ENCODE data around the gene SLC38A9.
A peak's percentile ranks its signal among the peaks of the same experiment; 100 is the strongest.
"Not testable (repeated sequence)": the region's sequence is repeated elsewhere in the genome, so short reads cannot be mapped to it uniquely, and the experiment has no call there.

SLC38A9 gene

DNA sequence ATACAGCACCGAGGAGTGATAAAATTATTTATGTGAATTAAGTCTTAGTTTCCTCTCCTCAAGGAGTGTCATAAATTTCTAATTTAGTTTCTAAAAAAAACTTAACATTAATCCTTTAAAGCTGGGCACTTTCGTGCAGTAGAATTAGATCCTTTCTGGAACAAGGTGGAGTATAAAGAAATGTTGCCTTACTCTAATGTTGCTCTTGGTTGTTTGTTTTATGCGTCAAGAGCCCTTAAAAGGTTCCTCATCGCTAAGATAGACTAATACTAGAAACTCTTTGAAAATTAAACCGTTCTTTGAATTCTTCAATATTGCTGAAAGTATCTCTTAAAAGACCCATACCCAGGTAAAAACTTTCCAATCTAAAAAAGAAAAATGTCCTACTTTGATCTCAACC lies 93.8 kb downstream of the SLC38A9 start:
- H3K27ac Mint-ChIP-seq: no peak overlapping the region
- no peaks in the 10 kb centered on the region for H3K27me3 Mint-ChIP-seq
- peaks cover 3% of the 10 kb centered on the region for H3K36me3 Mint-ChIP-seq
- no peaks in the 10 kb centered on the region for H3K4me1 Mint-ChIP-seq
- H3K4me3 Mint-ChIP-seq: no peak overlapping the region
- no peaks in the 10 kb centered on the region for H3K9me3 Mint-ChIP-seq

DNA sequence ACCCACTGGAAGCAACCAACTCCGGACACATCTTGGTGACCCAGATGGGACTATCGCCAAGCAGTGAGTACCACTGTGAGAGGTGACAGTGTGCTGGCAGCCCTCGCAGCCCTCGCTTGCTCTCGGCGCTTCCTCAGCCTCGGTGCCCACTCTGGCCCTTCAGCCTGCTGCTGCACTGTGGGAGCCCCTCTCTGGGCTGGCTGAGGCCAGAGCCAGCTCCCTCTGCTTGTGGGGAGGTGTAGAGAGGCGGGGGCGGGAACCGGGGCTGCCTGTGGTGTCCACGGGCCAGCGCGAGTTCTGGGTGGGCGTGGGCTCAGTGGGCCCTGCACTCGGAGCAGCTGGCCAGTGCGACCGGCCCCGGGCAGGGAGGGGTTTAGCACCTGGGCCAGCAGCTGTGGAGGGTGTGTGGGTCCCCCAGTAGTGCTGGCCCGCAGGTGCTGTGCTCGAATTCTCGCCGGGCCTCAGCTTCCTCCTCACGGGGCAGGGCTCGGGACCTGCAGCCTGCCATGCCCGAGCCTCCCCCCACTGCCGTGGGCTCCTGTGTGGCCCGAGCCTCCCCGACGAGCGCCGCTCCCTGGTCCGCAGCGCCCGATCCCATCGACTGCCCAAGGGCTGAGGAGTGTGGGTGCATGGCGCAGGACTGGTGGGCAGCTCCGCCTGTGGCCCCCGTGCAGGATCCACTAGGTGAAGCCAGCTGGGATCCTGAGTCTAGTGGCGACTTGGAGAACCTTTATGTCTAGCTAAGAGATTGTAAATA lies 98.8 kb downstream of the SLC38A9 start:
- Mint-ChIP-seq H3K27me3 (no peaks in the 10 kb centered on the region), H3K4me1 (no peaks in the 10 kb centered on the region), H3K36me3 (peaks cover 3% of the 10 kb centered on the region), H3K9me3 (no peaks in the 10 kb centered on the region), H3K4me3 (no peak overlapping the region), H3K27ac (no peak overlapping the region)

DNA sequence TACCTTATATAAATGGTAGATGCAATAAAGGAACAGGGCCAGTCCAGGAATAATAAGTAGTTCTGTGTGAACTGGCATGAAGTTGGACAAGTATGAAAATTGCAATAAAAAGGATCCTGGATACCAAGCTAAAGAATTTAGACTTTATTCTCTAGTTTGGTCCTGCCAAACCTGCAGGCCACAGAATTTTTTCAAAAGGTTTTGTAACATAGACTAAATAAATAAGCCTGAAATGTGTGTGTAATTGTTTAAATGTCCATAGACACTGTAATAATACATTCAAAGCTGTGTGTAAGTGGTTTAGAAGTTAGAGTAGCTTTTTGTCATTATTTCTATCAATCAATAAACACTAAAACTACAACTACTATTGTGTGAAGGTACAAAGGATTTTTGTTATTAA lies 101.6 kb downstream of the SLC38A9 start:
- Mint-ChIP-seq H3K4me3 (no peak overlapping the region), H3K9me3 (no peaks in the 10 kb centered on the region), H3K27me3 (no peaks in the 10 kb centered on the region), H3K36me3 (peaks cover 3% of the 10 kb centered on the region), H3K4me1 (no peaks in the 10 kb centered on the region), H3K27ac (no peak overlapping the region)

DNA sequence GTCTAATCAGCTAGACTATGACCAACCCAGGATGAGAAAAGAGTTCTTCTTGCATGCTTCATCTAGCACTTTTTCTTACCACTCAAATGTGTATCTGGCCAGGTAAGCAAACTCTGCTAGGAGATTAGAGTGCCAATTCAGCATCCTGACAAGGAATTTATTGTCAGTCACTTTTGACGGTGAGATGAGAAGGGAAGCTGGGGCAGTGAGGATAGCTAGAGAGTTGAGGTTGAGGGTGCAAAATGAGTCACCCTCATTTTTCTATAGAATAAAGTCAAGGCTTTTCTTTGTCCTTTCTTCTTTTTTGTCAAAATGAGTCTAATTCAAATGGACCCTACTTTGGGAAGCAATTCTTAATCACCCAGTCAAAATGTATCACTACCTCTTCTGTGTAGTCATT lies 102.7 kb downstream of the SLC38A9 start:
- no peaks in the 10 kb centered on the region for H3K27me3 Mint-ChIP-seq
- H3K36me3 Mint-ChIP-seq: peaks cover under 1% of the 10 kb centered on the region
- no peak overlapping the region for H3K27ac Mint-ChIP-seq
- H3K4me1 Mint-ChIP-seq: no peaks in the 10 kb centered on the region
- no peaks in the 10 kb centered on the region for H3K9me3 Mint-ChIP-seq
- H3K4me3 Mint-ChIP-seq: no peak overlapping the region

DNA sequence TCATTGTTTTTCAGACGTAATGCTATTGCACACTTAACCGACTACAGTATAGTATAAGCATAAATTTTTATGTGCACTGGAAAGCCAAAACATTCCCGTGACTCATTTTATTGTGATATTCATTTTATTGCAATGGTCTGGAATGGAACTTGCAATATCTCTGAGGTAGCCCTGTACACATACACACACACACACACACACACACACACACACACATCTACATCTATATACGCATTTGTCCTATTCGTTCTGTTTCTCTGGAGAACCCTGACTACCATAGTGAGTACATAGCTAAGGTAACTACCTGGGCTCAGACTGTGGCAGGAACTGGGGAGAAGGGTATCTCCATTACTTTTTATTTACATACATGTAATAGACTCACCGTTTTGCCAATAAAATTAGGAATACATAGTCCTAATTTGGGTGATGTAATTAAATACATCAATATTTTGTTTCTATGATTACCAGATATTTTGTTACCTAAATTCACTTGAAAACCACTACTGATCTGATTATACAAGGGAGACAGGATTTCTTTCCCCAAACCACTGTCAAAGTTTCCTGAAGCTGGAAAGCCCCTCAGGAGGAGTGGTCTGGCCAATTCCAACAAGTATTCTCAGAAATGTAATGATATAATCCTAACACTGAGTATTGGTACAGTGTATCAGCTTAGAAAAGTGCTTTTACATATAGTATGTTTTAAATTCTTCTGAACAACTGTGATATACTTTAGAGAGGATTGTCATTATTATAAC lies 103.4 kb downstream of the SLC38A9 start:
- no peaks in the 10 kb centered on the region for H3K9me3 Mint-ChIP-seq
- no peaks in the 10 kb centered on the region for H3K4me1 Mint-ChIP-seq
- H3K27me3 Mint-ChIP-seq: no peaks in the 10 kb centered on the region
- no peak overlapping the region for H3K27ac Mint-ChIP-seq
- H3K4me3 Mint-ChIP-seq: no peak overlapping the region
- H3K36me3 Mint-ChIP-seq: no peaks in the 10 kb centered on the region

DNA sequence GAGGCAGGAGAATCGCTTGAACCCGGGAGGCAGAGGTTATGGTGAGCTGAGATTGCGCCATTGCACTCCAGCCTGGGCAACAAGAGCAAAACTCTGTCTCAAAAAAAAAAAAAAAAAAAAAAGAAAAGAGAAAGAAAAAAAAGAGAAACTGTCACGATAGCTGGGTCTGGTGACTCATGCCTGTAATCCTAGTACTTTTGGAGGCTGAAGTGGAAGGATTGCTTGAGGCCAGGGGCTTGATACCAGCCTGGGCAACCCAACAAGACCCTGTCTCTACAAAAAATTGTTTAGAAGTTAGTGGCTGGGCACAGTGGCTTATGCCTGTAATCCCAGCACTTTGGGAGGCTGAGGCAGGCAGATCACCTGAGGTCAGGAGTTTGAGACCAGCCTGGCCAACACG lies 104.8 kb downstream of the SLC38A9 start:
- not testable (repeated sequence) for H3K4me3 Mint-ChIP-seq, H3K9me3 Mint-ChIP-seq, H3K27me3 Mint-ChIP-seq, H3K36me3 Mint-ChIP-seq, H3K27ac Mint-ChIP-seq, H3K4me1 Mint-ChIP-seq

DNA sequence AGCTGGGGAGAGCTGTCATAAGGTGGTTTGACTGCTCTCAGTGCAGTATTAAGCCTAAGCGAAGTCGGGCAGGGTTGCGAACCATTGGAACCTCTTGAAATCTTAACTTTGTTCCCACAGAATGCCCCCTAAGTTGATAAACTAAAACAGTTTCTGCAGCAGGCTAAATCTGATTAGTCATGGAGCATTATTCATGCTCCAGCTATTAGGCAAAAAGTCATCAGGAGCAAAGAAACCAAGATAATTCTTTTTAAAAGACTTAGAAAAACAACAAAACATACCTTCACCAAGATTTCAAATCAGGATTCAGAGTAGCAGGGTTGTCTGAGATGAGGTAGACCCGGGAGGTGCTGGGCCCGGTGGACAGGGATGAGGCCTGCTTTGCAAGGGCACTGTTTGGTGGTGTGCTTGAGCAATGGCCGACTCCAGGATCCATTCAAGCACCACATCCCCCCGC lies 107.5 kb downstream of the SLC38A9 start:
- Mint-ChIP-seq H3K36me3 (no peaks in the 10 kb centered on the region), H3K4me1 (peaks cover 22% of the 10 kb centered on the region)

DNA sequence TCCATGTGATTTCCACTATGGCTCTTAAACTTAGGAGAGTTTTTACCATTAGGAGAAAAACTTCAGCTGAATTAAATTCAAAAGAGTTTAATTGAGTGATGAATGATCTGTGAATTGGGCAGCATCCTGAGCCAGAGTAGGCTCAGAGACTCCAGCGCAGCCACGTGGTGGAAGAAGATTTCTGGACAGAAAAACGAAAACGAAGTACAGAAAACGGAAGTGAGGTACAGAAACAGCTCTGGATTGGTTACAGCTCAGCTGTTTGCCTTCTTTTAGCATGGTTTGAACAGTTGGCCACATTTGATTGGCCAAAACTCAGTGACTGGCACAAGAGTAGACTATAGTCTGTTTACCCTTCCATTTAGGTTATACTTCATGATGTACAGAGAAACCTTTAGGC lies 108.2 kb downstream of the SLC38A9 start:
- peaks cover 23% of the 10 kb centered on the region for H3K4me1 Mint-ChIP-seq
- H3K27me3 Mint-ChIP-seq: no peaks in the 10 kb centered on the region
- H3K9me3 Mint-ChIP-seq: no peaks in the 10 kb centered on the region
- H3K36me3 Mint-ChIP-seq: no peaks in the 10 kb centered on the region
- no peak overlapping the region for H3K4me3 Mint-ChIP-seq
- H3K27ac Mint-ChIP-seq: no peak overlapping the region

More for the DNA sequence above, 107.5 kb downstream of the SLC38A9 start:
- Mint-ChIP-seq H3K4me3 (no peak overlapping the region), H3K27me3 (no peaks in the 10 kb centered on the region), H3K27ac (no peak overlapping the region), H3K9me3 (no peaks in the 10 kb centered on the region)

DNA sequence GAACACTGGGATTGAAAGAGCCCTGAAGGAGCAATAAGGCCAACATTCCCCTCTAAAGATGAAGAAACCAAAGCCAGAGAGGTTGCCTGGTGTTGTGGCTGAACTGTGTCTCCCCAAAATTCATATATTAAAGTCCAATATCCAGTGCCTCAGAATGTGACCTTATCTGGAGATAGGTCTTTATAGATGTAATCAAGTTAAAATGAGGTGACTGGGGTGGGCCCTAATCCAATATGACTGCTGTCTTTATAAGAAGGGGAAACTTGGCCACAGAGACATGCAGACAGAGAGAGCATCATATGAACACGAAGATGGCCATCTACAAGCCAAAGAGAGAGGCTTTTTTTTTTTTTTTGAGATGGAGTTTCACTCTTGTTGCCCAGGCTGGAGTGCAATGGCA lies 110.5 kb downstream of the SLC38A9 start:
- H3K36me3 Mint-ChIP-seq: no peaks in the 10 kb centered on the region
- no peaks in the 10 kb centered on the region for H3K27me3 Mint-ChIP-seq

DNA sequence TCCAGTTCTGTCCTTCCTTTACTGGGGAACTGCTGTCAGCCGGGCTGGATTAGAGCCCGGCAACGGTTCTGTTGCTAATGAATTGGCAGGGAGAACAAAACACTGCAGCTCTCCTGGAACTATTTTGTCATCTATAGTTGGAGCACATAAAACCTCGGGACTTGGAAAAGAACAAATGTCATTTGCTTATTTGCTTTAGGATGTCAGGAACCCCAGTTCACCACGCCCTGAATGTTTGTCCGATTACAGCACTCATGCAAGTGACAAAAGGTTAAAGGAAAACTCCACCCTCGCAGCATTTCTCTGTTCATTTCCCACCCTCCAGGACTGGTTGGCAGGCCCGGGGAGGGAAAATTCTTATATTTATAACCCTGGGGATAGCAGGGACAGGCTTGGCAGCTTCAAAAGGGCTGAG lies 110.9 kb downstream of the SLC38A9 start:
- H3K27ac Mint-ChIP-seq: peak overlapping the region; percentile 25
- H3K4me3 Mint-ChIP-seq: peak overlapping the region; percentile 60
- H3K4me1 Mint-ChIP-seq: peaks cover 23% of the 10 kb centered on the region

More for the DNA sequence above, 110.5 kb downstream of the SLC38A9 start:
- H3K4me1 Mint-ChIP-seq: peaks cover 23% of the 10 kb centered on the region
- peak overlapping the region; percentile 60 for H3K4me3 Mint-ChIP-seq
- H3K9me3 Mint-ChIP-seq: no peaks in the 10 kb centered on the region
- H3K27ac Mint-ChIP-seq: no peak overlapping the region

DNA sequence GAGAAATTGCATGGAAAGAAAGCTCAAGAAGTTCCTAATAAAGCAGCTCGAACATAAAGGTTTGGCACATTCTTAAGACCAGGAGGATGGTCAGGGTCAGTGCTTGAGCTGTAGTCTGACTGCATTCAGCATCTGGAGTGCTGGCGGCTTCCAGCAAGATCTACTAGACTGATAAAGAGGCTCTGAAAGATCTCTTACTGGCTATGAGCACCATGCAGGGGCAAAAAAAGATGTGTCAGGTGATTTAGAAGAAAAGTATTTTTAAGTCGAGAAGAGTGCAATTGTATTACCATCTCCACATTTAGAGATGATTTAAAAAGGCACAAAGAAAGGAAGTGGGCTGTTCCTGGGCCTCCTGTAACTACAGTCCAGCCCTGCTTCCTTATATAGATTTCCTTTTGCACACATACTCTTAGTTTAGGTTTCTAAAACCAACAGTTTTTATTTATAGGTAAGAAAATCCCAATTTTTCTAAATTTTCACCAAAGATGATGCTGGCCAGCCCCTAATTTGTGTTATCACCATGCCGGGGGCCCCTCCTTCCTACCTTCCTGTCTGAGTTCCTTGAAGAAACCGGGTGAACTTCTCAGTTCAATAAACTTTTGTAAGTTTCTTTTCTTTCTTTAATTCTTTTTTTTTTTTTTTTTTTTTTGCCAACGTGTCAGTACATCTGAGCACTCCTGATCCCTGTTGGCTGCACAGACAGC lies 111.5 kb downstream of the SLC38A9 start:
- Mint-ChIP-seq H3K27ac (peak overlapping the region; percentile 25), H3K9me3 (no peaks in the 10 kb centered on the region), H3K4me3 (peak overlapping the region; percentile 60), H3K27me3 (no peaks in the 10 kb centered on the region), H3K36me3 (no peaks in the 10 kb centered on the region), H3K4me1 (peaks cover 23% of the 10 kb centered on the region)

More for the DNA sequence above, 110.9 kb downstream of the SLC38A9 start:
- Mint-ChIP-seq H3K36me3 (no peaks in the 10 kb centered on the region), H3K27me3 (no peaks in the 10 kb centered on the region), H3K9me3 (no peaks in the 10 kb centered on the region)

DNA sequence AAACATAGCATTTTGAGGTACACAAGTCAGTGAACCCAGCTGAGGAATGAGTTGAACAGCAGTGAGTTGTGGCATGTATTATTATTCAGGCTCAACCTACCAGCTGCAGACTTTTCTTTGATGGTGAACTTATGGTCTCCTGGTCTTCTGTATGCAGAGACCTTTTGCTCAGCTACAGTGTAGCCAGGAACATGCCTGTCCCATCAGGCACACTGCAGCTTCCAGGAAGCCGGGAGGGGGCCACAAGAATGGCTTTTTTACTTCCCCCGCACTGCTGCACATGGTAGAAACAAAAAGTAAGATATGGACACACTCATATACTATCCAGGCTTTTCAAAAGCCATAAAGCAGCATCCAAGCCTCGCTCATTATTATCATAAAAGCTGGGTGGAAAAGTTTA lies 112.0 kb downstream of the SLC38A9 start:
- peaks cover 23% of the 10 kb centered on the region for H3K4me1 Mint-ChIP-seq
- no peaks in the 10 kb centered on the region for H3K9me3 Mint-ChIP-seq
- H3K4me3 Mint-ChIP-seq: peak overlapping the region; percentile 60
- no peaks in the 10 kb centered on the region for H3K36me3 Mint-ChIP-seq
- H3K27me3 Mint-ChIP-seq: no peaks in the 10 kb centered on the region
- peak overlapping the region; percentile 6 for H3K27ac Mint-ChIP-seq

DNA sequence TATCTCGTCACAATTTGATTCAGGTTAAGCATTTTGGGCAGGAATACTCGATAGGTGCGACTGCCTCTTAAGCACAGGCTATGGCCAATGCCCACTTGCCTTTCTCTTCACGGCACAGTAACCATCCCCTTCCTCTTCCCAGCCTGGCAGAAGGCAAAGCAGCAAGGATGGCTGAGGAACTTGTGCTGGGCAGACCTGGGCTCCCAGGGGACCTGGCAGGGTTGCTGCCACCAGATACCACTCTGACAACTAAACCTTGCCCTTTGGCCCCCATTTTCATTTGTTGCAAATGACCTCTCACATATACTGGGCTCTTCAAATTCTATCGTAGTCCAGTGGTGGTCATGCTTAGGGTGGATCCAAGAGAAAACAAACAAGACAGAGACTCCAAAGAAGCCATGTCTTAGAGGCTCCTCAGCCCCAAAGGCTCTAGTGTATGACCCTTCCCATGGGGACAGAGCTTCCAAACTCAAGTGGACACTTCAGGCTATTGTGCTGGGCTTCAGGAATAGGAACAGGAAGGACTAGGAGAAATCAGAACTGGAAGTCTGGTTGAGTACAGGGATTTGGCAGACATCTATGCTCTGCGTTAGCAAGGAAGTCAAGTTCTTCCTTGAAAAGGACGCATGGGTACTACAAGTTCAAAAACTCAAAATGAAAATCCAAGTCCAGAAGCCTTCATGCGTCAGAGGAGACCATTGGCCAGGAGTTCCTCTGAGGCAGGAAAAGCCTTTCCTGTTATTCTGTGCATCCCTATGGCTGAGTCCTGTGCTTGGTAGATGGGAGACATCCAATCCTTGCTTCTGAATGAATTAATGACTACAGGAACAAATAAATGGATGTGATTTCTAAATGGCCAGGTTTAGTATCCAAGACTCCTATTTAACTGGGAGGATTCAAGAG lies 112.7 kb downstream of the SLC38A9 start:
- Mint-ChIP-seq H3K27ac (peak overlapping the region; percentile 56), H3K4me1 (peaks cover 23% of the 10 kb centered on the region), H3K9me3 (no peaks in the 10 kb centered on the region), H3K27me3 (no peaks in the 10 kb centered on the region), H3K36me3 (no peaks in the 10 kb centered on the region), H3K4me3 (no peak overlapping the region)

DNA sequence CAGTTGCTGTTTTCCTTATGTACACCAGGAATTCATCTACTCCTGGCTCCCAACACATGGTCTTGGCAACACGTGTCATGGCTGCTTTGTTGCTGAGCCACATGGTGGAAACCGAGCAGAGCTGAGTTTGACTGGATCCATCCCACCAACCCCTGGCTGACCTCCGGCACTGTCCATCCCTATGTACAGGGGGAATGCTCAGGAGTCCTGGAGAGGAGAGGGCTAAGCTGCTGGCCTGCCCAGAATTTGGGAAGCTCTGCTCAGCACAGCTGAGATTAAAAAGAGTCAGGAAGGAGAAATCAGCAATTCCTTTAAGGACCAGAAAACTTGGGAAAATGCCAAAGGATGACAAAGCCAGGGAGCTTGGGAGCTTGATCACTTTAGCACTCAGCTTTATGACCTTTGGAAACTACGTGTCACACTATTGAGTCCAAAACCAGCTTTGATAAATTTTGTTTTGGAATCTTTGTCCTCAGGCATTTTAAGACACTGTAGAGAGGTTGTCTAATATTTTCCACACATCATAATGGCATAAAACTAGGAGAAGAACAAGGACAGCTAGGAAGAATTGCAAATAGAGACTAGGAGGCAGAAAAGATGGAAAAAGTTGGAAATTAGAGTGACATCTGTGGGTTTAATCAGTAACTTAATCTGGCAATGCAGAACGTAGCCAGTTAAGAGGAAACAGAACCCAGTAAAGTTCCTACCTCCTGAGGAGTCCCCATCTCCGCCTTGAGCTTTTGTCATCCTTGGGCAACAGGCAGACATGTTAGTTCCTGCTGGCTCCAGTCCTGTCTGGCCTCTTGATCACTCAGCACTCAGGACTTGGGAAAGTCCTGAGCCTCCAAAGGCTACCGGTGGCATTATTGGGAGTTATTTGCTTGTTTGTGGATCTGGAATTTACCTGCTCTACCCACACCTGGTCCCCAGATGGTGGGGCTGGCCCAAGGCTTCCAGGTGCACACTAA lies 114.8 kb downstream of the SLC38A9 start:
- H3K27ac Mint-ChIP-seq: no peak overlapping the region
- no peaks in the 10 kb centered on the region for H3K9me3 Mint-ChIP-seq
- H3K27me3 Mint-ChIP-seq: no peaks in the 10 kb centered on the region
- H3K4me3 Mint-ChIP-seq: no peak overlapping the region
- peaks cover 23% of the 10 kb centered on the region for H3K4me1 Mint-ChIP-seq
- H3K36me3 Mint-ChIP-seq: no peaks in the 10 kb centered on the region

Data from activated naive CD4-positive, alpha-beta T cell treated with anti-CD3 and anti-CD28 coated beads, Interleukin-2, amount 50 U/mL, for 24 hours (primary cell).